Stimulated activated CD8-positive, alpha-beta memory T cell treated with anti-CD3 and anti-CD28 coated beads, Interleukin-2, amount 100 ng/mL, for 1 hour (primary cell): ENCODE data around the gene SLC7A6OS.

ENCODE experiments used
- DNase-seq, 2 donors: peaks; one replicate each; pipeline ENCODE4 v3.0.0-alpha.2; 2020; ENCODE audit warnings: low read depth in 2 of 2

The SLC7A6OS gene

DNA sequence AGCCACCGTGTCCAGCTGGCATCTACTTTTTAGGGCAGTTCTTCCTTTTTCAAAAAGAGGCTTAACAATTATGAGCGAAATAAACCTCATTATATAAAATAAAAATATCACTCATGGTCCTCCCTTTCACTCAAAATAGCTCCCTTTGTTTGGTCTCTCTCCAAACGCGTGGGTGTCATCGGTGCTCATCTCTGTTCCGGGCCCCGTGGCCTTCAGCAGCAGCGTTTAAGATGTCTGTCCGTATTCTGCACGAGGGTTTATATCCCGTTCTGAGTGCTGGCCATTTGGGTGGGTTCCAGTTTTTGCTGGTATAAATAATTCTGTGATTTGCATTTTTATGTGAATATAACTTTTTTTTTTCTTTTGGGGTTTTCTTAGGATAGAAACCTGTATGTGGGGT, 33.5 kb upstream of the SLC7A6OS start:
- no peak for DNase-seq

- DNase-seq: no peak
Measured at GRCh38 chr16:68343137-68343536, 32.4 kb upstream of the SLC7A6OS start.

DNA sequence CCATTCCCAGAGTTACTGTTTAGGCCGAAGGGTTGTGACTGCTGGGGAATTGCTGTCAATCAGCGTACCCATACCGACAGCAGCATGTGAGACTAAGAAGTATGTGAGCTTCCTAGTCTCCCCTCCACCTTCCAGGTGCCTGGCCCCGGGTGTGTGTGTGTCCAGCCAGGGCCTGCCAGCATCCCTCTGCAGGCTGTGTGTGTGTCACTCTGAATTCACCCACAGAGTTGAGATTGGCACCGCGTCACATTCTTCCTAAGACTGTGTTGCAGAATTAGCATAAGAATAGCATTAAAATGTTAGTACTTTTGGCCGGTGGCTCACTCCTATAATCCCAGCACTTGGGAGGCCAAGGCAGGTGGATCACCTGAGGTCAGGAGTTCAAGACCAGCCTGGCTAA, 31.9 kb upstream of the SLC7A6OS start:
- DNase-seq: no peak

GRCh38 chr16:68339214-68339613, 28.5 kb upstream of the SLC7A6OS start:
- no peak for DNase-seq

DNA sequence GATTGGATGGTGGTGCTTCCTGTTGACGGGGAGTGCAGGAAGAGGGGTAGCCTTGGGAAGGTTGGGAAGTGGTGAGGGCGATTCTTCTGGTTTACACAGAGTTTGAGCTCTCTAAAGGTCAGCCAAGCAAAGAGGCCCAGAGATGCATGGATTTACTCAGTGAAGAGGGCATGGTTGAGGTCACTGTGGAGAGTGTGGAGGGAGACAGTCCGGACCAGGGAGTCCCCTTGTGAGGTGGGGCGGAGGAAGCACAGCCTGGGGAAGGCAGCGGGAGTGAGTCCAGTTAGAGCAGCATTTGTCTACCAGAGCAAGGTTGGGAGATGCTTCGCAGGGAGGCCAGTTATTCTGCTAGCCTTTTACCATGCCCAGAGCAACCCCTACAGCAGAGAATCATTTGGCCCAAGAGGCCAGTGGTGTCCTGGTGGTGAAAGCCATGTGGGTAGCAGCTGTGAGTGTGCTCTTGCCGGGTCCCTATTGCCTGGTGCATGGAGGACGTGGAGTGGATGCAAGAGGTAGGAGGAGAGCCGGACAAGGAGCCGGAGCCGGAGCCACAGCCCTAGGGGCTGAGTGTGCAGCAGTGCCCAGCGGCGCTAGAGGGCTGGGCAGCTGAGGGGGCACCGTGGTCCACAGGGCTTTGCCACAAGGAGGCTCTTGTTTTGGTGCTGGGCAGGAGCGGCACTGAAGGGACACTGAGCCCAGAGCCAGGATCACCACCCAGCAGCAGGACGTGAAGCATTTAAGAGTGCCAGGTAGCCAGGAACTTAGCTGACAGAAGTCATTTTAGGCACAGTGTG, 27.8 kb upstream of the SLC7A6OS start:
- no peak for DNase-seq

DNA sequence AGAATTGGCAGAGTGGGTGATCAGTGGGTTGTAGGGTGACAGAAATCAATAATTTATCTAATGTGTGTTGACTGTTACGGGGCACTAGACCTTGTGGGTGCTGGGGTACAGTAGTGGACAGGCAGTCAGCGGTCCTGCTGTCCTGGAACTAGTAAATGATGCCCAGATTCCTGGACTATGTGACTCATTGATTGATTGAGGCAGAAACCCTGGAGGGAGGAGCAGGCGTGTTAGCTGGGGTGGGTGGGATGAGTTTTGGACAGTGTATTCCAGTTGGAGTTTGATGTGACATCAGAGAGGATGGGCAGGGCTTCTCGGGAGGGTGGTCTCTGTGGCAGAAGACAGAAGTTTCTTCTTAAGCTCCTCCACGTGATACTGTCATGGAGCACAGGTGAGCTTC, 24.4 kb upstream of the SLC7A6OS start:
- DNase-seq: no peak

DNA sequence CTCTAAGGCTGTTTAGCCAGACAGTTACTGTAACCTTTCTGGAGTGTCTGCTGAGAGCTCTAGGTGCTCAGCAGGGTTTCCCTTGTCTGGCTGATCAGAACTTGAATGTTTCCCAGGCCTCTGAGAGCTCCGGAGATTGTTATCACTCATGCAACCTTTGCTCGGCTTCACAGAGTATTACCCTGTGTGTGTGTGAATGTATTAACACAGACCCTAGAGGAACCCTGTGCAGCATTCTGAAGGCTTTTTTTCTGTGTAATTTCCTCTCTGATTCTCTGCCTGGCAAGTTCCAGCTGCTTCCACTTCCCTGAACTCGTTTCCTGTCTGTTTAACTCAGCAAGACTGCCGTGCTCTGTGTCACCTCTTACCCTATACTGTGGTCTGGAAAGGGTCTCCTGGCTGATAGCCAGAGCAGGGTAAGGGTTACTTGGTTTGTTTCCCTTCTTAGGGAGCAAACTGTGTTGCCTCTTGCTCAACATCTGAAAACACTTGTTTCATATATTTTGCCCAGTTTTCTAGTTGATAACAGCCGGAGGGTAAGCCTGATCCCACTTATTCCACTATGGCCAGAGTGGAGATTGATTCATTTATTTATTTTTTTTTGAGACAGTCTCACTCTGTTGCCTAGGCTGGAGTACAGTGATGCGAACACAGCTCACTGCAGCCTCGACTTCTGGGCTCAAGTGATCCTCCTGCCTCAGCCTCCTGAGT, 21.8 kb upstream of the SLC7A6OS start:
- no peak for DNase-seq

DNA sequence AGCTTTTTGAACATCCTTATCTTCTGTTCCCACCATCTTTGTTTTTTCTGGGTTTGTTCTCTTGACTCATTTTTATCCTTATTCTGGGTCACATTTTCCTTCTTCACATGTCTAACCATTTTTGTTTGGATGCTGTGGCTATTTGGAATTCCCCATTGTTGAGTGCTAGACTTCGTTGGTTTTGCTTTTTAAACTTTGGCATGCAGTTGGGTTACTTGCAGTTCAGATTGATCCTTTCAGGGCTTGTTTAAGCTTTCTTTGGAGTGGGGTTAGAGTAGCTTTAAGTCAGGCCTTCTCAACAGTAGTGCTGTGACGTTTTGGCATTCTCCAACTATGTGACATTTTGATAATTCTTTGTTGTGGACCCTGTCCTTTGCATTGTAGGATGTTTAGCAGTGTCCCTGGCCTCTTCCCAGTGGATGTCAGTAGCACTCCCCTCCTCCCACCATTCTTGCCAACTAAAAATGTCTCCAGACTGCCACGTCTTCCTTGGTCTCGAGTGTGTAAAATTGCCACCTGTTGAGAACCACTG, 21.2 kb upstream of the SLC7A6OS start:
- DNase-seq: no peak

DNA sequence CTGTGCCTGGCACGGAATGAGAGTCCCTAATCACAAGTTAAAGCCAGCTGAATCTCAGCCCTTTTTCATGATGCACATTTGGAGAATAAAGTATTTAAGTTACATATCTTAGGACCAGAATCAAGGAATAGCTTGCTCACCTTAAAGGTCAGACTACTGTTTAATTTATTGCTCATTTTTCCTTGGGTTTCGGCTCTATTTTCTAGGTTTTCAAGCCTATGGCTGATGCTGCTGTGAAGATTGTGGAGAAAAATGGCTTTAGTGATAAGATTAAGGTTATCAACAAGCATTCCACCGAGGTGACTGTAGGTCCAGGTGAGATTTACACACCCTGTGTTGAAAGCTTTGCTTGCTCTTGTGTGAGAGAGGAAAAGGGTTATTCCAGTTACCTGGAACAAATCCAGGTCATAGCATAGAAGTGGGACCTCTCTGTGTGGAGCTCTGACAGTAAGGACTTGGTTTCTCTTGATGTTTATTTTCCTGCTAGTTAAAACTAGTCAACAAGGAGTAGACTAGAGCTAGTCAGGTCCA, 18.2 kb upstream of the SLC7A6OS start:
- DNase-seq: no peak

DNA sequence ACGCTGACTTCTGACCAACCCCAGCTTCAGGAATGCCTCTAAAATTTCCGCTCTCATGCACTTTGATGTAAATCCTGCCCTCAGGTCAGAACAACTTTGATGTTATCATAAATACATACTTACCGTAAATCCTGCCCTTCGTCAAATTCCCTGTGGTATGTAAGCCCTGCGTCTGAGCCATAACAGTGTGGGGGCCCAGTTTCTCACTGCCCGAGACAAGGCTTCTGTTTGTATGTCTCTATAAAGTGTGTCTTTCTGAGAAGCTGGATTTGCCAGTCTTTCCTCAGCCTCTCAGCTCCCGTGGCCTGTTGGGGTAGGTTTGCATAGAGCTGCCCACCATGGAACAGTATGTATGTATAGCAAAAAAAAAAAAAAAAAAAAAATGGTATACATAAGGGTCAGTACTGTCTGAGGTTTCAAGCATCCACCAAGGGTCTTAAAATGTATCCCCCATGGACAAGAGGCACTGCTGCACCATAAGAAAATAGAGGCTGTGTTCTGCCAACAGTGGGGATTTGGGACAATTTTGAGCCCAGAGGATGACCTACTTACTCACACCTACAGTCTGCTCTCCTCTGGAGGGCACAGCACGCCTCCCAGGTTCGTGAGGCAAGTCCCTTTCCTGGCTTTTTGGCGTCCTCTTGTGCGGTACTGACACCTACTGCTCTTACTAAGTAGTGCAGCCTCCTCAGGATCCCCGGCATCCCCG, 17.6 kb upstream of the SLC7A6OS start:
- DNase-seq: peak; percentile 55 to 59

GRCh38 chr16:68324780-68325357, 14.1 kb upstream of the SLC7A6OS start:
- DNase-seq: no peak

- no peak for DNase-seq
Measured at GRCh38 chr16:68324336-68324735, 13.6 kb upstream of the SLC7A6OS start.

DNA sequence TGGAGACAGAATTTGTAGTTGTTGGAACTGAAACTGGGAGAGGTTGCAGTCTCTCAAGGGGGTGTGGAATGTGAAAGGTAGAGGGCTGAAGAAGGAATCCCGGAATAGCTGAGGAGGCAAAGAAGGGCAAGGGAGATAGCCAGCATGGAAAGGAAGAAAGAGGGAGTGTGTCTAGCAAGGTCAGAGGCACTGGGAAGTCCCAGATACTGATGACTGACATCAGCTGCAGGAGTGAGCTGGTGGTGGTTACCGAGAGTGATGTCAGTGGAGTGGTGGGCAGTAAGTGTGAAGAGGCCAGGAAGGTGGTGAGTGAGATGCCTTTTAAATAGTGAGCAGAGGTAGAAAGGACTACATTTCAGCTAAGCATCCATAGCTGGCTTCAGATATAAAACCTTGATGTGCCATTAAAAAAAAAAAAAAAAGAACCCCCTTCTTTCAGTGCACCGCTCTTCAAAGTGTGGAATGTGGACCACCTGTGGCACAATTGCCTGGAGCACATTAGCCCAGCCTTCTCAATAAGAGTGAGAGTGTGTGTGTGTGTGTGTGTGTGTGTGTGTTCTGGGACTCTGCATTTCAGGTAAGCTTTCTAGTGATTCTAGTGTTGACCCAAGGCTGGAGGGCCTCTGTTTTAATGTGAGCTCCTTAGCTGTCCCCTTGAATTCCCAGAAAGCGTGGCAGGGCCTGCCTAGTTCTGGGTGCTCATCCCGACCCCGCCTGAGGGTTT, 8.6 kb upstream of the SLC7A6OS start:
- peak in 1 of 2 donors; percentile 4 for DNase-seq

- no peak for DNase-seq
Measured at GRCh38 chr16:68313116-68313515, 2.4 kb upstream of the SLC7A6OS start.

GRCh38 chr16:68310437-68310773, 341 bp downstream of the SLC7A6OS start:
- DNase-seq: no peak

DNA sequence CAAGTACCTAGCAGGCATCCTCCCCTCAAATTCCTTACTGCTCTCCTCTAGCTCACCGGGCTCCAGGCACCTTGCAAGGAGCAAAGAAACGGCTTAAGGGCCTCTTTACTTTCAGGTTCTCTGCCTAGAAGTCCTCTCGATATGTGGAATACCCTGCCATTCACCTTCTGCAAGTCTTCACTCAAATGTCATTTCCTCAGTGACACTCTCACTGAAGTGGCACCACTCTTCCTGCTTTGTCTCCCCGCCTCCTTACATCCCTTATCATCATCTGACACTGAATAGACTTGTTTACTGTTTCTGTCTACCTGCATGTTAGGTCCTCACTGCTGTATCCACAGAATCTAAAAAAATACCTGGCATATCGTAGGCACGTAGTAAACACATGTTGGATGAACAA, 947 bp downstream of the SLC7A6OS start:
- no peak for DNase-seq

GRCh38 chr16:68306633-68307032, 4.1 kb downstream of the SLC7A6OS start:
- no peak for DNase-seq

DNA sequence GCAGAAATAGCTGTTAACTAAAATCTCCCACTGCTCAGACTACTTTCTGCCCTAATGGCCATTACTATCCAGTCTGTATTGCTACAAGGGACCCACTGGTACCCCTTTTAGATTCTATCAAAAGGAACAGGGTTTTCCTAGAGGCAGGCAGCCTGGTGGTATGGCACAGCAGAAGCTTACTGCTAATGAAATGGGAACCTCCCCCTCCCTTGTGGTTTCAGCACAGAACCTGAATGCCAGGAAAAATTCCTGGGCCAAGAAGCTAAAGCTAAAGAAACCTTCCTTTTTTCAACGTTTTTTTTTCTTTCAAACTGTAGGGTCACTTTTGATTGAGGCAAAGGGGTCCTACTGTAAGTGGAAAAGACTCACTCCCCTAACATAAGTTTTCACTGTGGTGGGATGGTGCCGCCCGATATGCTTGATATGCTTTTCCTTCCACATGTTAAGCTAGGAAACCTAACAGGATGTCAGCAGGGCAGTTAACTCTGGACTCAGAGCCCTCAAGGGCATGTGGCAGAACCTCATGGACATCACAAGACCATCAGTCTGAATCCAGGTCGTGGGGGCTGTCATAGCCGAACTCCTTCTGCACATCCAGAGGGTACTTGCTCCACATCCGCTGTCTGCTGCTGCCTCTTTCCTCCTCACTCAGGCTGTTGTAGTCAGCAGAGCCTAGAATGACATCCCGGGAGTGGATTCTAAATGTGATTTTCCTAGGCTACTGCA, 9.8 kb downstream of the SLC7A6OS start:
- DNase-seq: no peak

DNA sequence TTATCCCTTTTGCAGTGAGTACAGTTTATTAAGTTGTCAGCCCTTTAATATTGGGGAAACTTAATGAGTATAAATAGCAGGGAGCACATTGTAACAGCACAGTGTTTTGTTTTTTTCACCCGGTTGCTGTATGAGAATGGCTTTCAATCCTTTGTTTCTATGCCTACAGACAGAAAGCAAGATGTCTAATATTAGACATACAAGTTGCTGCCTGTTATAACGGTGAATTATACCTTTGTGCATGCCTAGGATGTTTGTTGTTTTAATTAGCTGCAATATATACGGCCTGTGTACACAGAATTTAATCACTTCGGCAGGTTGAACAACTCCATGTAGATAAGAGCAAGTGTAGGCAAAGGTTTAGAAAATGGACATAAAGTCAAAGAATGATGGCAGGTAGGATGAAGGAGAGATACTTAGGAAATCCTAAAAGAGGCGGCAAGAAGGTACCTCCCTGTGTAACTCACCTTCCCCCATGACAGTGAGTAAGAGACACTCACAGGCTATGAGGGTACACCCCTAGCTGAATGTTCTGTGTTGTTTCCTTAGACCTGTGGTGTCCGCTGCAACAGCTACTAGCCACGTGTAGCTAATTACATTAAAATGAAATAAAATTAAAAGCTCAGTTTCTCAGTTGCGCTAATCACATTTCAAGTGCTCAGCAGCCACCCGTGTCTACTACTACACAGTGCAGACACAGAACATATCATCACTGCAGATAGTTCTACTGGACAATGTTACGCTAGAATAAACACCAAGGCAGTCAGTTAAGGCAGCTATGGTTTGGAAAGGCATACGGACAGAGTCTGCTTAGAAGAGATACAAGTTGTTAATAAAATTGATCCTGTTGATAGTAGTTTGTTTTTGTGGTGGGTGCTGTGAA, 10.9 kb downstream of the SLC7A6OS start:
- DNase-seq: no peak
